DMS114 treated with DMSO at 0.1 percent for 48 hours (cell line): ENCODE results near the gene ZBTB26.

Experiments used
- DNase-seq: peaks from one replicate; lab custom pipeline; 2025; ENCODE audit not compliant: unreplicated experiment; lab: John Stamatoyannopoulos, UW

The ZBTB26 gene

GRCh38 chr9:122931226-122932121 lies at the start of gene ZBTB26:
Gene ZBTB26, minus strand, starts transcription at chr9:122931512. Its CDS starts 11,578 bp downstream, at chr9:122919934.
- DNase-seq: peak; percentile 83

- DNase-seq: no peak
Measured at GRCh38 chr9:122978601-122979000, 47.3 kb upstream of the ZBTB26 start.

GRCh38 chr9:122975196-122975595 lies 43.9 kb upstream of the ZBTB26 start:
- DNase-seq: no peak

GRCh38 chr9:122961139-122961538 lies 29.8 kb upstream of the ZBTB26 start:
- no peak for DNase-seq

GRCh38 chr9:122955961-122956360 lies 24.6 kb upstream of the ZBTB26 start:
- no peak for DNase-seq

GRCh38 chr9:122954253-122954691 lies 23.0 kb upstream of the ZBTB26 start:
- no peak for DNase-seq

GRCh38 chr9:122951056-122951455 lies 19.7 kb upstream of the ZBTB26 start:
- DNase-seq: no peak

- no peak for DNase-seq
Measured at GRCh38 chr9:122950263-122950662, 19.0 kb upstream of the ZBTB26 start.

GRCh38 chr9:122949696-122950095 lies 18.4 kb upstream of the ZBTB26 start:
- no peak for DNase-seq

GRCh38 chr9:122948313-122948712 lies 17.0 kb upstream of the ZBTB26 start:
- no peak for DNase-seq

- DNase-seq: no peak
Measured at GRCh38 chr9:122946461-122947005, 15.2 kb upstream of the ZBTB26 start.

GRCh38 chr9:122944960-122945888 lies 13.9 kb upstream of the ZBTB26 start:
- DNase-seq: no peak

- peak; percentile 18 for DNase-seq
Measured at GRCh38 chr9:122941582-122942234, 10.4 kb upstream of the ZBTB26 start.

GRCh38 chr9:122940749-122941581 lies 9.7 kb upstream of the ZBTB26 start, which contains the start of gene RABGAP1:
Gene RABGAP1, plus strand, starts transcription at chr9:122941020. Its CDS starts 16,040 bp downstream, at chr9:122957060.
- DNase-seq: peak; percentile 91

- no peak for DNase-seq
Measured at GRCh38 chr9:122940454-122940748, 9.1 kb upstream of the ZBTB26 start.

- DNase-seq: no peak
Measured at GRCh38 chr9:122939601-122940000, 8.3 kb upstream of the ZBTB26 start.

- no peak for DNase-seq
Measured at GRCh38 chr9:122936883-122937282, 5.6 kb upstream of the ZBTB26 start.

GRCh38 chr9:122936464-122936863 lies 5.2 kb upstream of the ZBTB26 start:
- DNase-seq: no peak

- DNase-seq: peak; percentile 8
Measured at GRCh38 chr9:122930541-122931225, 629 bp downstream of the ZBTB26 start.
